Body of pancreas (tissue), 4 donors: ENCODE measurements around the gene TUBGCP5. TPM values are rescaled to one million over a fixed set of nuclear protein-coding genes. Genes with fewer than 3 reads are reported as not detected.
"Not testable (repeated sequence)": the region's sequence is repeated elsewhere in the genome, so short reads cannot be mapped to it uniquely, and the experiment has no call there.

Experiments used
- ATAC-seq: fragments of 150-250 bp; one replicate; pipeline ENCODE4 v1.9.1; 2016
- DNase-seq, 4 donors: peaks; one replicate each; pipeline ENCODE4 v3.0.0-alpha.2; 2019
- H3K27ac ChIP-seq, 4 donors: fragments of 200-600 bp; sonication (generic); 1 replicate in 3 of 4; 2 replicates in 1 of 4; pipeline versions ENCODE4 v1.5.1 to v1.6.1; 2016 to 2019; ENCODE audit warnings: mild to moderate bottlenecking in 1 of 4, mixed read lengths in 1 of 4, moderate library complexity in 1 of 4
- H3K27me3 ChIP-seq, 2 donors: fragments of 200-600 bp; sonication (generic); one replicate each; pipeline ENCODE4 v1.6.0; 2016; ENCODE audit warnings: mild to moderate bottlenecking in 1 of 2
- H3K36me3 ChIP-seq, 2 donors: fragments of 200-600 bp; sonication (generic); replicated peaks in 1 of 2; 2 replicates each; pipeline ENCODE4 v1.5.1; 2016; ENCODE audit warnings: low read depth in 2 of 2; ENCODE audit not compliant: insufficient read depth in 1 of 2
- H3K4me1 ChIP-seq: fragments of 200-600 bp; sonication (generic); one replicate; pipeline ENCODE4 v1.6.0; 2016
- H3K4me3 ChIP-seq, 2 donors: fragments of 200-600 bp; sonication (generic); 1 replicate in 1 of 2; 2 replicates in 1 of 2; pipeline ENCODE4 v1.5.1; 2016 to 2019
- H3K9me3 ChIP-seq, 3 donors: fragments of 200-600 bp; sonication (generic); 1 replicate in 2 of 3; 2 replicates in 1 of 3; pipeline ENCODE4 v1.5.1; 2016
- CTCF ChIP-seq, 7 experiments: fragments of 450-650 bp in 4 of 7; fragments of 200-600 bp in 3 of 7; sonication (generic) in 3 of 7; IDR thresholded peaks; one replicate each; pipeline ENCODE4 v1.5.1; 2016 to 2019; ENCODE audit warnings: antibody characterized with exemption in 7 of 7
- POLR2A ChIP-seq, 3 donors: fragments of 450-650 bp; IDR thresholded peaks; one replicate each; pipeline ENCODE4 v1.6.1; 2016; ENCODE audit warnings: antibody characterized with exemption in 3 of 3, mild to moderate bottlenecking in 2 of 3
- WGBS, 2 donors: methylation state at CpG; one replicate each; pipeline ENCODE4 v1.1.5; 2017; 5-methylcytosine and 5-hydroxymethylcytosine counted together
- intact Hi-C: fragments of 100-400 bp; cut with DNase I; formaldehyde crosslinking; loops from one replicate; pipeline ENCODE4 v1.15.1; 2023
- total RNA-seq, 2 donors: library from RNA; depleted of rRNA; stranded (reverse); fragments of >200 nt; gene quantifications; one replicate each; pipeline ENCODE4 v1.1.0, GENCODE V29; 2016

The TUBGCP5 gene
- total RNA-seq, 2 donors from 2014 or later = 12.2 to 12.7 TPM

GRCh38 chr15:23052522-23052921 is 13.2 kb upstream of the TUBGCP5 start:
- Histone ChIP-seq H3K4me3 (no peak overlapping the region), H3K27me3 (no peaks in the 10 kb centered on the region), H3K9me3 (no peaks in the 10 kb centered on the region), H3K4me1 (no peaks in the 10 kb centered on the region), H3K36me3 (no peaks in the 10 kb centered on the region), H3K27ac (no peak overlapping the region)
- TF ChIP-seq CTCF (IDR thresholded peaks at IDR 0.05) = no peak
- no peak for TF ChIP-seq POLR2A (IDR thresholded peaks at IDR 0.05)
- DNase-seq (no peak), ATAC-seq (no peak)
- intact Hi-C loops = no loop called here
- 51 to 62% methylated on average over 2 of the region's 2 CpGs for WGBS, 2 donors

GRCh38 chr15:23050708-23051107 is 11.3 kb upstream of the TUBGCP5 start:
- DNase-seq = no peak
- no peaks in the 10 kb centered on the region for H3K27me3 ChIP-seq
- no peaks in the 10 kb centered on the region for H3K9me3 ChIP-seq
- no peaks in the 10 kb centered on the region for H3K4me1 ChIP-seq
- no peak overlapping the region for H3K27ac ChIP-seq
- no peak overlapping the region for H3K4me3 ChIP-seq
- intact Hi-C loops = no loop called here
- H3K36me3 ChIP-seq = no peaks in the 10 kb centered on the region
- 65 to 68% methylated on average over 1 of the region's 1 CpG for WGBS, 2 donors
- no peak for ATAC-seq
- TF ChIP-seq CTCF (IDR thresholded peaks at IDR 0.05) (no peak), POLR2A (IDR thresholded peaks at IDR 0.05) (no peak)

DNA sequence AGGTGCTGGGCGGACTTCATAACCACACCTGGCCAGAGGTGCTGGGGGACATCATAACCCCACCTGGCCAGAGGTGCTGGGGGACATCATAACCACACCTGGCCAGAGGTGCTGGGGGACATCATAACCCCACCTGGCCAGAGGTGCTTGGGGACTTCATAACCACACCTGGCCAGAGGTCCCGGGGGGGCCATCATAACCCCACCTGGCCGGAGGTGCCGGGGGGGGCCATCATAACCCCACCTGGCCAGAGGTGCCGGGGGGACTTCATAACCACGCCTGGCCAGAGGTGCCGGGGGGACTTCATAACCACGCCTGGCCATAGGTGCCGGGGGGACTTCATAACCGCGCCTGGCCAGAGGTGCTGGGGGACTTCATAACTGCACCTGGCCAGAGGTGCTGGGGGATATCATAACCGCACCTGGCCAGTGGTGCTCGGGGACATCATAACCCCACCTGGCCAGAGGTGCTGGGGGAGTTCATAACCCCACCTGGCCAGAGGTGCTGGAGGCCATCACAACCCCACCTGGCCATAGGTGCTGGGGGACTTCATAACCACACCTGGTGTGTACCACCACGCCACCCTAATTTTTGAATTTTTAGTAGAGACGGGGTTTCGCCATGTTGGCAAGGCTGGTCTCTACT is 10.7 kb upstream of the TUBGCP5 start:
- Histone ChIP-seq H3K27me3 (no peaks in the 10 kb centered on the region), H3K27ac (no peak overlapping the region), H3K9me3 (no peaks in the 10 kb centered on the region), H3K4me3 (no peak overlapping the region), H3K36me3 (no peaks in the 10 kb centered on the region), H3K4me1 (no peaks in the 10 kb centered on the region)
- no peak for TF ChIP-seq POLR2A (IDR thresholded peaks at IDR 0.05)
- no peak for TF ChIP-seq CTCF (IDR thresholded peaks at IDR 0.05)
- ATAC-seq = no peak
- no peak for DNase-seq
- WGBS, 2 donors = 83 to 84% methylated on average over 10 to 16 of the region's 16 CpGs
- intact Hi-C loops = no loop called here

- H3K36me3 ChIP-seq, H3K4me1 ChIP-seq, DNase-seq, H3K9me3 ChIP-seq, ATAC-seq, H3K4me3 ChIP-seq, intact Hi-C loops, H3K27ac ChIP-seq, H3K27me3 ChIP-seq: not testable (repeated sequence)
- 74% methylated on average over 6 of the region's 9 CpGs; no CpG with 5 or more reads in 1 of the 2 donors for WGBS, 2 donors
These were observed 9.4 kb upstream of the TUBGCP5 start for GRCh38 chr15:23048572-23049282.

DNA sequence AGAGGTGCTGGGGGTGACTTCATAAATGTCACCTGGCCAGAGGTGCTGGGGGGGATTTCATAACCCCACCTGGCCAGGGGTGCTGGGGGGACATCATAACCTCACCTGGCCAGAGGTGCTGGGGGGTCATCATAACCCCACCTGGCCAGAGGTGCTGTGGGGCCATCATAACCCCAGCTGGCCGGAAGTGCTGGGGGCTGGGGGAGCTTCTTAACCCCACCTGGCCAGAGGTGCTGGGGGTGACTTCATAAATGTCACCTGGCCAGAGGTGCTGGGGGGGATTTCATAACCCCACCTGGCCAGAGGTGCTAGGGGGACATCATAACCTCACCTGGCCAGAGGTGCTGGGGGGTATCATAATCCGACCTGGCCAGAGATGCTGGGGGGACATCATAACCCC is 4.6 kb upstream of the TUBGCP5 start:
- intact Hi-C loops, H3K4me1 ChIP-seq, H3K9me3 ChIP-seq, DNase-seq, H3K27me3 ChIP-seq, H3K27ac ChIP-seq, H3K36me3 ChIP-seq, H3K4me3 ChIP-seq, ATAC-seq: not testable (repeated sequence)
- WGBS, 2 donors = 58% methylated on average over 1 of the region's 2 CpGs; no CpG with 5 or more reads in 1 of the 2 donors

DNA sequence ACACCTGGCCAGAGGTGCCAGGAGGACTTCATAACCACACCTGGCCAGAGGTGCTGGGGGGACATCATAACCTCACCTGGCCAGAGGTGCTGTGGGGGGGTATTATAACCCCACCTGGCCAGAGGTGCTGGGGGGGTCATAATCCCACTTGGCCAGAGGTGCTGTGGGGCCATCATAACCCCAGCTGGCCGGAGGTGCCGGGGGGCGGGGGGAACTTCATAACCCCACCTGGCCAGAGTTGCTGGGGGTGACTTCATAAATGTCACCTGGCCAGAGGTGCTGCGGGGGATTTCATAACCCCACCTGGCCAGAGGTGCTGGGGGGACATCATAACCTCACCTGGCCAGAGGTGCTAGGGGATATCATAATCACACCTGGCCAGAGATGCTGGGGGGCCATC is 4.2 kb upstream of the TUBGCP5 start:
- DNase-seq, H3K4me3 ChIP-seq, H3K9me3 ChIP-seq, H3K27me3 ChIP-seq, H3K27ac ChIP-seq, ATAC-seq, H3K36me3 ChIP-seq, H3K4me1 ChIP-seq, intact Hi-C loops: not testable (repeated sequence)
- WGBS, 2 donors = 81% methylated on average over 4 of the region's 4 CpGs; no CpG with 5 or more reads in 1 of the 2 donors

DNA sequence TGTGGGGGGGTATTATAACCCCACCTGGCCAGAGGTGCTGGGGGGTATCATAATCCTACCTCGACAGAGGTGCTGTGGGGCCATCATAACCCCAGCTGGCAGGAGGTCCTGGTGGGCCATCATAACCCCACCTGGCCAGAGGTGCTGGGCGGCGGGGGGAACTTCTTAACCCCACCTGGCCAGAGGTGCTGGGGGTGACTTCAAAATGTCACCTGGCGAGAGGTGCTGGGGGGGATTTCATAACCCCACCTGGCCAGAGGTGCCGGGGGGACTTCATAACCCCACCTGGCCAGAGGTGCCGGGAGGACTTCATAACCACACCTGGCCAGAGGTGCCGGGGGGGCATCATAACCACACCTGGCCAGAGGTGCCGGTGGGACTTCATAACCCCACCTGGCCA is 2.4 kb upstream of the TUBGCP5 start:
- H3K4me1 ChIP-seq = peaks cover 20% of the 10 kb centered on the region
- H3K27me3 ChIP-seq, H3K27ac ChIP-seq, H3K36me3 ChIP-seq, intact Hi-C loops, H3K9me3 ChIP-seq, DNase-seq, ATAC-seq, H3K4me3 ChIP-seq: not testable (repeated sequence)
- WGBS, 2 donors = 76 to 85% methylated on average over 7 to 8 of the region's 8 CpGs
